Prostate gland (tissue), 2 donors: Measurements from ENCODE around the gene ST7L.

Source experiments
- POLR2A ChIP-seq: fragments of 450-650 bp; IDR thresholded peaks from one replicate; pipeline ENCODE4 v1.6.1; 2016; ENCODE audit warnings: antibody characterized with exemption, mild to moderate bottlenecking
- POLR2AphosphoS5 ChIP-seq: sonication (generic); formaldehyde crosslinking; IDR thresholded peaks from one replicate; pipeline ENCODE4 v1.6.1; 2017; ENCODE audit warnings: antibody characterized with exemption
- TF ChIP-seq, protein P1 (sequence below), 4 experiments: fragments of 200-600 bp in 2 of 4; fragments of 450-650 bp in 2 of 4; sonication (generic) in 2 of 4; IDR thresholded peaks; 1 replicate in 3 of 4; 2 replicates in 1 of 4; pipeline ENCODE4 v1.5.1; 2016 to 2019; ENCODE audit warnings: antibody characterized with exemption in 4 of 4, mild to moderate bottlenecking in 2 of 4, moderate library complexity in 2 of 4

GRCh38 chr1:112516141-112516540 lies 102.8 kb downstream of the ST7L start:
- TF ChIP-seq, protein P1, sequence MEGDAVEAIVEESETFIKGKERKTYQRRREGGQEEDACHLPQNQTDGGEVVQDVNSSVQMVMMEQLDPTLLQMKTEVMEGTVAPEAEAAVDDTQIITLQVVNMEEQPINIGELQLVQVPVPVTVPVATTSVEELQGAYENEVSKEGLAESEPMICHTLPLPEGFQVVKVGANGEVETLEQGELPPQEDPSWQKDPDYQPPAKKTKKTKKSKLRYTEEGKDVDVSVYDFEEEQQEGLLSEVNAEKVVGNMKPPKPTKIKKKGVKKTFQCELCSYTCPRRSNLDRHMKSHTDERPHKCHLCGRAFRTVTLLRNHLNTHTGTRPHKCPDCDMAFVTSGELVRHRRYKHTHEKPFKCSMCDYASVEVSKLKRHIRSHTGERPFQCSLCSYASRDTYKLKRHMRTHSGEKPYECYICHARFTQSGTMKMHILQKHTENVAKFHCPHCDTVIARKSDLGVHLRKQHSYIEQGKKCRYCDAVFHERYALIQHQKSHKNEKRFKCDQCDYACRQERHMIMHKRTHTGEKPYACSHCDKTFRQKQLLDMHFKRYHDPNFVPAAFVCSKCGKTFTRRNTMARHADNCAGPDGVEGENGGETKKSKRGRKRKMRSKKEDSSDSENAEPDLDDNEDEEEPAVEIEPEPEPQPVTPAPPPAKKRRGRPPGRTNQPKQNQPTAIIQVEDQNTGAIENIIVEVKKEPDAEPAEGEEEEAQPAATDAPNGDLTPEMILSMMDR (IDR thresholded peaks at IDR 0.05), result no peak
- TF ChIP-seq POLR2A, result no peak
- TF ChIP-seq POLR2AphosphoS5, result no peak
